MG63 (cell line): ENCODE results near the gene GNGT1. TPM values are rescaled to one million over a fixed set of nuclear protein-coding genes. Genes with fewer than 3 reads are reported as not detected.

ENCODE experiments used
- DNase-seq: peaks from one replicate; pipeline ENCODE4 v3.0.0-alpha.2; 2020
- H3K27me3 ChIP-seq: fragments of 250-450 bp; sonication (Bioruptor Pico); 2 replicates; pipeline ENCODE4 v1.5.1; 2020; ENCODE audit warnings: mild to moderate bottlenecking, moderate library complexity
- H3K36me3 ChIP-seq: fragments of 250-450 bp; sonication (Bioruptor Pico); 2 replicates; pipeline ENCODE4 v1.5.1; 2020; ENCODE audit warnings: mild to moderate bottlenecking, moderate library complexity
- H3K4me3 ChIP-seq: fragments of 250-450 bp; sonication (Bioruptor Pico); 2 replicates; pipeline ENCODE4 v1.5.1; 2020; ENCODE audit warnings: mild to moderate bottlenecking, moderate library complexity
- H3K9me3 ChIP-seq: fragments of 250-450 bp; sonication (Bioruptor Pico); 2 replicates; pipeline ENCODE4 v1.5.1; 2020; ENCODE audit warnings: mild to moderate bottlenecking, moderate library complexity
- total RNA-seq: library from RNA; depleted of rRNA; stranded (reverse); fragments of >200 nt; shearing (Covaris generic); gene quantifications from 2 replicates; pipeline ENCODE4 v1.2.3, GENCODE V29; 2014; ENCODE audit warnings: low replicate concordance; rRNA removed

GNGT1 gene
- total RNA-seq, 1 experiment from 2014 or later: not detected

GRCh38 chr7:93949423-93949822, 43.1 kb downstream of the GNGT1 start:
- no peaks in the 10 kb centered on the region for H3K27me3 ChIP-seq
- peak; percentile 8 for DNase-seq
- no peaks in the 10 kb centered on the region for H3K36me3 ChIP-seq
- H3K4me3 ChIP-seq: no peak overlapping the region
- H3K9me3 ChIP-seq: no peaks in the 10 kb centered on the region

GRCh38 chr7:93955304-93955703, 48.9 kb downstream of the GNGT1 start:
- H3K9me3 ChIP-seq: no peaks in the 10 kb centered on the region
- no peak overlapping the region for H3K4me3 ChIP-seq

GRCh38 chr7:93957767-93958166, 51.4 kb downstream of the GNGT1 start:
- DNase-seq: no peak

More at GRCh38 chr7:93955304-93955703, 48.9 kb downstream of the GNGT1 start:
- no peaks in the 10 kb centered on the region for H3K27me3 ChIP-seq
- no peaks in the 10 kb centered on the region for H3K36me3 ChIP-seq
- DNase-seq: no peak

GRCh38 chr7:93958216-93958615, 51.8 kb downstream of the GNGT1 start:
- no peak overlapping the region for H3K4me3 ChIP-seq
- H3K27me3 ChIP-seq: no peaks in the 10 kb centered on the region
- no peaks in the 10 kb centered on the region for H3K9me3 ChIP-seq
- DNase-seq: peak; percentile 7
- H3K36me3 ChIP-seq: no peaks in the 10 kb centered on the region

More at GRCh38 chr7:93957767-93958166, 51.4 kb downstream of the GNGT1 start:
- H3K4me3 ChIP-seq: no peak overlapping the region
- H3K27me3 ChIP-seq: no peaks in the 10 kb centered on the region
- no peaks in the 10 kb centered on the region for H3K36me3 ChIP-seq
- H3K9me3 ChIP-seq: no peaks in the 10 kb centered on the region

GRCh38 chr7:93958651-93959050, 52.3 kb downstream of the GNGT1 start:
- H3K36me3 ChIP-seq: no peaks in the 10 kb centered on the region
- no peaks in the 10 kb centered on the region for H3K27me3 ChIP-seq
- no peaks in the 10 kb centered on the region for H3K9me3 ChIP-seq
- no peak overlapping the region for H3K4me3 ChIP-seq
- no peak for DNase-seq

Other genes starting within 250 kb of the GNGT1 start
- 0.07 and 1.7 TPM in 2 replicates for gene TFPI2, start 15.8 kb upstream of the GNGT1 start, total RNA-seq
- 6.3 and 7.1 TPM in 2 replicates for gene GNG11, start 15.2 kb downstream of the GNGT1 start, total RNA-seq
- gene BET1, start 97.8 kb downstream of the GNGT1 start, total RNA-seq: 21.7 and 30.9 TPM in 2 replicates